Adrenal gland (tissue), 5 donors: ENCODE measurements around the gene DCP2.

ENCODE experiments used
- CTCF ChIP-seq, 6 experiments: fragments of 450-650 bp in 4 of 6; fragments of 200-600 bp in 2 of 6; sonication (generic) in 1 of 6; IDR thresholded peaks; 1 replicate in 5 of 6; 2 replicates in 1 of 6; pipeline versions ENCODE4 v1.5.1 to v1.8.0; 2016 to 2021; ENCODE audit warnings: antibody characterized with exemption in 6 of 6, mild to moderate bottlenecking in 2 of 6, moderate library complexity in 1 of 6
- POLR2A ChIP-seq, 2 donors: fragments of 450-650 bp; IDR thresholded peaks; one replicate each; pipeline ENCODE4 v1.6.1; 2017; ENCODE audit warnings: antibody characterized with exemption in 2 of 2, mild to moderate bottlenecking in 2 of 2, moderate library complexity in 1 of 2
- donor health status: DM: no; HTN: no; CAD: no.

- TF ChIP-seq CTCF (IDR thresholded peaks at IDR 0.05): no peak
- no peak for TF ChIP-seq POLR2A (IDR thresholded peaks at IDR 0.05)
These were observed 78.3 kb downstream of the DCP2 start for GRCh38 chr5:113054899-113055298.
